HEK293 (cell line): Measurements from ENCODE around the gene LECT2.

Experiments
- CTCF ChIA-PET: fragments of 350-600 bp; formaldehyde crosslinking; extraction: SDS; loops from one replicate; lab custom pipeline; 2021; ENCODE audit warnings: antibody characterized with exemption; lab: Yijun Ruan, JAX
- POLR2A ChIA-PET: fragments of 300-600 bp; formaldehyde crosslinking; extraction: SDS; loops from one replicate; lab custom pipeline; 2020; ENCODE audit warnings: antibody characterized with exemption, inconsistent platforms; lab: Yijun Ruan, JAX
- H3K27ac ChIP-seq: fragments of 200-500 bp; sonication (Bioruptor generic); 2 replicates; pipeline ENCODE4 v1.5.1; 2014; ENCODE audit warnings: low read depth, low read length, control low read depth, inconsistent platforms; ENCODE audit errors: extremely low read depth
- H3K36me3 ChIP-seq, 2 experiments: fragments of 200-500 bp in 1 of 2; sonication (Bioruptor generic) in 1 of 2; 1 replicate in 1 of 2; 2 replicates in 1 of 2; pipeline ENCODE4 v1.5.1; 2014 to 2017; ENCODE audit warnings: inconsistent platforms in 2 of 2, low read length in 2 of 2; ENCODE audit not compliant: control insufficient read depth in 2 of 2, insufficient read depth in 1 of 2
- H3K4me1 ChIP-seq: fragments of 200-500 bp; sonication (Bioruptor generic); 2 replicates; pipeline ENCODE4 v1.5.1; 2014; ENCODE audit warnings: mild to moderate bottlenecking, low read length, inconsistent platforms; ENCODE audit not compliant: control insufficient read depth, insufficient read depth
- H3K4me3 ChIP-seq: 2 replicates; pipeline ENCODE4 v1.5.1; 2011; ENCODE audit warnings: low read depth, mild to moderate bottlenecking, control low read depth, low read length, moderate library complexity
- H3K9me3 ChIP-seq: fragments of 200-500 bp; sonication (Bioruptor generic); 2 replicates; pipeline ENCODE4 v1.5.1; 2014; ENCODE audit warnings: low read depth, low read length, inconsistent platforms; ENCODE audit not compliant: control insufficient read depth, insufficient read depth
- GFI1B ChIP-seq: fragments of 450-650 bp; formaldehyde crosslinking; IDR thresholded peaks from 2 replicates; pipeline ENCODE4 v1.5.1; 2016; ENCODE audit warnings: missing biosample characterization, missing genetic modification characterization
- HOXD13 ChIP-seq: sonication (generic); formaldehyde crosslinking; IDR thresholded peaks from 2 replicates; pipeline ENCODE4 v1.8.0; 2022; ENCODE audit warnings: missing genetic modification reagents, borderline replicate concordance
- KLF10 ChIP-seq: fragments of 450-650 bp; IDR thresholded peaks from 2 replicates; pipeline ENCODE4 v1.5.1; 2018; ENCODE audit warnings: missing biosample characterization, mild to moderate bottlenecking, missing genetic modification characterization
- ZFP3 ChIP-seq: fragments of 450-650 bp; formaldehyde crosslinking; IDR thresholded peaks from 2 replicates; pipeline ENCODE4 v1.5.1; 2016; ENCODE audit warnings: low read depth, missing biosample characterization, missing genetic modification characterization
- ZNF157 ChIP-seq: fragments of 450-650 bp; formaldehyde crosslinking; IDR thresholded peaks from 2 replicates; pipeline ENCODE4 v1.5.1; 2016; ENCODE audit warnings: missing biosample characterization, missing genetic modification characterization
- ZNF2 ChIP-seq: fragments of 450-650 bp; formaldehyde crosslinking; IDR thresholded peaks from 2 replicates; pipeline ENCODE4 v1.5.1; 2016; ENCODE audit warnings: missing biosample characterization, missing genetic modification characterization
- ZNF274 ChIP-seq, 2 experiments: fragments of 200-500 bp in 1 of 2; fragments of 450-650 bp in 1 of 2; sonication (Bioruptor generic) in 1 of 2; formaldehyde crosslinking in 1 of 2; IDR thresholded peaks; 2 replicates each; pipeline versions ENCODE4 v1.5.1 to v1.6.1; 2014 to 2016; ENCODE audit warnings: borderline replicate concordance in 1 of 2, inconsistent platforms in 1 of 2, low read length in 1 of 2, missing biosample characterization in 1 of 2, missing genetic modification characterization in 1 of 2
- ZNF416 ChIP-seq: fragments of 450-650 bp; formaldehyde crosslinking; IDR thresholded peaks from 2 replicates; pipeline ENCODE4 v1.5.1; 2016; ENCODE audit warnings: missing biosample characterization, missing genetic modification characterization
- ZNF423 ChIP-seq: fragments of 450-650 bp; formaldehyde crosslinking; IDR thresholded peaks from 2 replicates; pipeline ENCODE4 v1.5.1; 2016; ENCODE audit warnings: missing biosample characterization, missing genetic modification characterization
- ZNF433 ChIP-seq: fragments of 450-650 bp; formaldehyde crosslinking; IDR thresholded peaks from 2 replicates; pipeline ENCODE4 v1.5.1; 2016; ENCODE audit warnings: missing biosample characterization, missing genetic modification characterization, low read depth
- ZNF548 ChIP-seq: fragments of 450-650 bp; formaldehyde crosslinking; IDR thresholded peaks from 2 replicates; pipeline ENCODE4 v1.5.1; 2016; ENCODE audit warnings: missing biosample characterization, missing genetic modification characterization
- ZNF555 ChIP-seq: fragments of 450-650 bp; formaldehyde crosslinking; conservative IDR thresholded peaks from 2 replicates; pipeline ENCODE4 v1.5.1; 2017; ENCODE audit warnings: missing biosample characterization, mild to moderate bottlenecking, missing genetic modification characterization, inconsistent platforms
- ZNF596 ChIP-seq: fragments of 450-650 bp; IDR thresholded peaks from 2 replicates; pipeline ENCODE4 v1.5.0; 2018; ENCODE audit warnings: missing biosample characterization, mild to moderate bottlenecking, missing genetic modification characterization, moderate library complexity
- ZNF600 ChIP-seq: fragments of 450-650 bp; formaldehyde crosslinking; IDR thresholded peaks from 2 replicates; pipeline ENCODE4 v1.5.1; 2016; ENCODE audit warnings: missing biosample characterization, missing genetic modification characterization
- ZNF610 ChIP-seq: fragments of 450-650 bp; formaldehyde crosslinking; IDR thresholded peaks from 2 replicates; pipeline ENCODE4 v1.5.1; 2016; ENCODE audit warnings: missing biosample characterization, missing genetic modification characterization, borderline replicate concordance
- ZNF623 ChIP-seq: fragments of 450-650 bp; formaldehyde crosslinking; IDR thresholded peaks from 2 replicates; pipeline ENCODE4 v1.5.1; 2016; ENCODE audit warnings: missing biosample characterization, missing genetic modification characterization
- ZNF629 ChIP-seq: fragments of 450-650 bp; formaldehyde crosslinking; IDR thresholded peaks from 2 replicates; pipeline ENCODE4 v1.5.1; 2017; ENCODE audit warnings: missing biosample characterization, missing genetic modification characterization
- ZNF670 ChIP-seq: fragments of 450-650 bp; formaldehyde crosslinking; IDR thresholded peaks from 2 replicates; pipeline ENCODE4 v1.5.1; 2016; ENCODE audit warnings: missing biosample characterization, missing genetic modification characterization, low read depth
- ZNF701 ChIP-seq: fragments of 450-650 bp; formaldehyde crosslinking; IDR thresholded peaks from 2 replicates; pipeline ENCODE4 v1.5.1; 2016; ENCODE audit warnings: missing biosample characterization, missing genetic modification characterization
- ZNF707 ChIP-seq: fragments of 450-650 bp; formaldehyde crosslinking; IDR thresholded peaks from 2 replicates; pipeline ENCODE4 v1.5.1; 2016; ENCODE audit warnings: missing biosample characterization, missing genetic modification characterization
- ZNF768 ChIP-seq: fragments of 450-650 bp; formaldehyde crosslinking; IDR thresholded peaks from 2 replicates; pipeline ENCODE4 v1.5.1; 2018; ENCODE audit warnings: missing biosample characterization, mild to moderate bottlenecking, missing genetic modification characterization
- ZNF792 ChIP-seq: fragments of 450-650 bp; formaldehyde crosslinking; IDR thresholded peaks from 2 replicates; pipeline ENCODE4 v1.5.1; 2016; ENCODE audit warnings: missing biosample characterization, missing genetic modification characterization
- ZSCAN16 ChIP-seq: fragments of 450-650 bp; formaldehyde crosslinking; IDR thresholded peaks from 2 replicates; pipeline ENCODE4 v1.5.1; 2016; ENCODE audit warnings: missing biosample characterization, missing genetic modification characterization
- TF ChIP-seq, protein P1 (sequence below): fragments of 450-650 bp; formaldehyde crosslinking; IDR thresholded peaks from 2 replicates; pipeline ENCODE4 v1.5.1; 2016; ENCODE audit warnings: missing biosample characterization, missing genetic modification characterization
- TF ChIP-seq, protein P2 (sequence below): fragments of 450-650 bp; formaldehyde crosslinking; IDR thresholded peaks from 2 replicates; pipeline ENCODE4 v1.5.1; 2016; ENCODE audit warnings: missing biosample characterization, missing genetic modification characterization
- TF ChIP-seq, protein P3 (sequence below): fragments of 450-650 bp; formaldehyde crosslinking; IDR thresholded peaks from 2 replicates; pipeline ENCODE4 v1.5.1; 2016; ENCODE audit warnings: missing biosample characterization, missing genetic modification characterization

Gene LECT2

DNA sequence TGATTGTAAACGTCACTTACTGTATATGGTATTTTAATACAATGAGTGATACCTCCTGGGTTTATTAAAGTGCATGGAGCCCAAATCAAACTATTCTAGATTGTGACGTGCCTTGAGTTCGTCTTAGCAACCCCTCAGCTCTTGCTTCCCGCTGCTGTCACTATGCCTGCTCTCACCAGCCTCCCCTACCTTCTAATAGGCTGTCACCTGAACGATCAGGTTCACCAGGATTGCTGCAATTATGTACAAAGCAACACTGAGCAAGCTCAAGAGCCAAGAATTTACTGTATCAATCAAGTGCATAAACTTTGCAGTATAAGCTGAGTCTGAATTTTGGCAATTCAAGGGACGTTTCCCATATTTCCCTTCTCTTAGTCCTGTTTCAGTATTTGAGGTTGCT, 3.0 kb downstream of the LECT2 start:
- ChIA-PET CTCF (interaction anchor here (1.3 kb wide), 2 partner anchors 13 to 130 kb away, joined by 3 to 4 read pairs; no protein-coding TSS in a partner anchor), POLR2A (no interaction called here)
- H3K27ac ChIP-seq, result no peak overlapping the region
- no peak overlapping the region for H3K4me3 ChIP-seq
- TF ChIP-seq ZNF2 (tag by site-specific recombination), result no peak
- TF ChIP-seq ZNF623 (tag by site-specific recombination), result no peak
- TF ChIP-seq ZNF768 (tag by site-specific recombination), result no peak
- TF ChIP-seq ZNF600 (tag by site-specific recombination), result no peak
- TF ChIP-seq ZSCAN16 (tag by site-specific recombination), result no peak
- no peaks in the 10 kb centered on the region for H3K4me1 ChIP-seq
- H3K9me3 ChIP-seq, result no peaks in the 10 kb centered on the region
- no peaks in the 10 kb centered on the region for H3K36me3 ChIP-seq

DNA sequence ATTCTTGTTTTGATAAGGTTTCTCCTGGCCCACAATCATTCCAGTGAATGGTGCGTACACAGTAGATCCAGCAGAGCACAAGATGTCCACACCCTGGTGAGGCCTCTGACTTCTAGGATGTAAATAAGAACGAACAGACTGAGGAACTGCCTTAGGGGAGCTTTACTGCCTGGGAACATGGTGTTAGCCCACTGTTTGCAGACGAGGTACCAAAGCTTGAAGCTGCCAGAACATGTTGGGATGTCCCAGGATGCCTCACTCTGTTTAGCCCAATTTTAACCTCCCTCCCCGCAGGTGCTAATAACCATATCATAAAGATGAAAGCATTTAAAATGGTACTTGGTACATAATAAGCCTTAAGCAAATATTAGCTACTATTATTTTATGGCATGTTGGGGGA, 3.5 kb downstream of the LECT2 start:
- TF ChIP-seq GFI1B, result no peak
- no peak for TF ChIP-seq ZNF610 (tag by site-specific recombination)
- TF ChIP-seq ZNF596 (tag by site-specific recombination), result no peak
- TF ChIP-seq KLF10 (tag by site-specific recombination), result no peak
- TF ChIP-seq ZNF433 (tag by site-specific recombination), result no peak
- Histone ChIP-seq H3K9me3 (no peaks in the 10 kb centered on the region), H3K4me3 (no peak overlapping the region), H3K36me3 (no peaks in the 10 kb centered on the region), H3K4me1 (no peaks in the 10 kb centered on the region), H3K27ac (no peak overlapping the region)
- CTCF ChIA-PET, result interaction anchor here (1.2 to 1.3 kb wide), 2 partner anchors 68 to 131 kb away, joined by 4 to 5 read pairs; no protein-coding TSS in a partner anchor
- POLR2A ChIA-PET, result no interaction called here

DNA sequence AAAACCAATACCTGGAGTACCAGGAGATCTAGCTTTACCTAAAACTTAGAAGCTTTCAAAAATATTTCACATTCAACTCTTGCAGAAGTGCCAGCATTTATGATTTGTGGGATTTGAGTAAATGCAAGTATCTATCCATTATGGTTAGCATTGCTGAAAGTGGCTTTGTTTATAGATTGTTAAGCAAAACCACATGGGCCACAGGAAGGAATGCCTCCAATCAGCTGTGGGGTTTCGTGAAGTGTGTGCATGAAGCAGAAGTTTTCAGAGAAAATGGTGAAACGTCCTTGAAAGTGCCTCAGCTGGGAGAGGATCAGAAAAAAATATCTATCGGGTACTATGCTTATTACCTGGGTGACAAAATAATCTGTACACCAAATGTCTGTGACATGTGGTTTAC, 4.2 kb downstream of the LECT2 start:
- Histone ChIP-seq H3K9me3 (no peaks in the 10 kb centered on the region), H3K36me3 (no peaks in the 10 kb centered on the region), H3K4me3 (no peak overlapping the region), H3K27ac (no peak overlapping the region), H3K4me1 (no peaks in the 10 kb centered on the region)
- CTCF ChIA-PET, result interaction anchor here (0.7 to 1.3 kb wide), 4 partner anchors 9 to 131 kb away, joined by 3 to 5 read pairs (median 4); no protein-coding TSS in a partner anchor
- POLR2A ChIA-PET, result no interaction called here
- TF ChIP-seq ZNF274 (IDR thresholded peaks at IDR 0.05; ENCODE audit: low read length) (no peak), ZNF274 (tag by site-specific recombination; IDR thresholded peaks at IDR 0.05; ENCODE audit: borderline replicate concordance) (no peak), ZNF792 (tag by site-specific recombination) (no peak), ZNF416 (tag by site-specific recombination) (no peak), ZNF548 (no peak), ZNF555 (no peak), ZNF707 (tag by site-specific recombination) (no peak)

DNA sequence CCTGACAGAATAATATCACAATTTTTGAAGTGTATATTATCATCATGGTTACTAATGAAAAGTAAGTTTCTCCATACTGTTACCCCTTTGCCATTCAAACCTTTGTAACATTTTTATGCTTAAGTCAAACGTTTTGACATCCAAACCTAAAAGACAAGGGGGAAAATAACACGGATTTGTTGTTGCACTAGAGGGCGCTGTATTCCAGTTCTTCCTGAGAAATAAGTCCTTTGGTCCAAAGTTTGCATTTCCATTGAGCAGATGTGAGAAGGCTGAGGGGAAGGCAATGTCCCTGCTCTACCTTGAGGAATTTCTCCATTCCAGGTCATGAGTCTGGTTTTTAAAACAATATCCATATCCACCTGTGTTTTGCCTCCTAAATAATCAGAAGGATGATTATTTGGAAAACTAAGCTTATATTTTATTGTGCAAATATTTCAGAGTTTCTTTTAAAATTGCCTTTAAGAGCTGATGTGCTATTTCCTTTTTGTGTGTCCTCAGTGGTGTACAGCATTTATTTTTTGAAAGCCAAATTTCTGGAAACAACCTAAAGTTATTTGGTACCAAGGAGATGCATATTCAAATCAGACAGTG, 9.7 kb downstream of the LECT2 start:
- ChIA-PET CTCF (interaction anchor here (0.6 to 2.7 kb wide), 26 partner anchors 8 to 384 kb away, joined by 3 to 24 read pairs (median 5); no protein-coding TSS in a partner anchor), POLR2A (interaction anchor here (0.8 to 1.2 kb wide), 2 partner anchors 113 to 135 kb away, joined by 3 read pairs; no protein-coding TSS in a partner anchor)
- Histone ChIP-seq H3K4me1 (no peaks in the 10 kb centered on the region), H3K9me3 (no peaks in the 10 kb centered on the region), H3K27ac (no peak overlapping the region), H3K4me3 (no peak overlapping the region), H3K36me3 (peaks cover 3 to 6% of the 10 kb centered on the region in 2 experiments; a peak in 2 of 3 replicates)
- TF ChIP-seq ZNF701 (tag by site-specific recombination) (no peak), HOXD13 (CRISPR knock-in tag) (no peak), ZNF157 (tag by site-specific recombination) (no peak), ZFP3 (tag by site-specific recombination) (no peak), ZNF670 (tag by site-specific recombination) (no peak), ZNF423 (no peak), ZNF629 (tag by site-specific recombination) (no peak)
- TF ChIP-seq, protein P1, sequence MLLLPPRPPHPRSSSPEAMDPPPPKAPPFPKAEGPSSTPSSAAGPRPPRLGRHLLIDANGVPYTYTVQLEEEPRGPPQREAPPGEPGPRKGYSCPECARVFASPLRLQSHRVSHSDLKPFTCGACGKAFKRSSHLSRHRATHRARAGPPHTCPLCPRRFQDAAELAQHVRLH (tag by site-specific recombination), result no peak
- TF ChIP-seq, protein P2, sequence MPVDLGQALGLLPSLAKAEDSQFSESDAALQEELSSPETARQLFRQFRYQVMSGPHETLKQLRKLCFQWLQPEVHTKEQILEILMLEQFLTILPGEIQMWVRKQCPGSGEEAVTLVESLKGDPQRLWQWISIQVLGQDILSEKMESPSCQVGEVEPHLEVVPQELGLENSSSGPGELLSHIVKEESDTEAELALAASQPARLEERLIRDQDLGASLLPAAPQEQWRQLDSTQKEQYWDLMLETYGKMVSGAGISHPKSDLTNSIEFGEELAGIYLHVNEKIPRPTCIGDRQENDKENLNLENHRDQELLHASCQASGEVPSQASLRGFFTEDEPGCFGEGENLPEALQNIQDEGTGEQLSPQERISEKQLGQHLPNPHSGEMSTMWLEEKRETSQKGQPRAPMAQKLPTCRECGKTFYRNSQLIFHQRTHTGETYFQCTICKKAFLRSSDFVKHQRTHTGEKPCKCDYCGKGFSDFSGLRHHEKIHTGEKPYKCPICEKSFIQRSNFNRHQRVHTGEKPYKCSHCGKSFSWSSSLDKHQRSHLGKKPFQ, result no peak
- TF ChIP-seq, protein P3, sequence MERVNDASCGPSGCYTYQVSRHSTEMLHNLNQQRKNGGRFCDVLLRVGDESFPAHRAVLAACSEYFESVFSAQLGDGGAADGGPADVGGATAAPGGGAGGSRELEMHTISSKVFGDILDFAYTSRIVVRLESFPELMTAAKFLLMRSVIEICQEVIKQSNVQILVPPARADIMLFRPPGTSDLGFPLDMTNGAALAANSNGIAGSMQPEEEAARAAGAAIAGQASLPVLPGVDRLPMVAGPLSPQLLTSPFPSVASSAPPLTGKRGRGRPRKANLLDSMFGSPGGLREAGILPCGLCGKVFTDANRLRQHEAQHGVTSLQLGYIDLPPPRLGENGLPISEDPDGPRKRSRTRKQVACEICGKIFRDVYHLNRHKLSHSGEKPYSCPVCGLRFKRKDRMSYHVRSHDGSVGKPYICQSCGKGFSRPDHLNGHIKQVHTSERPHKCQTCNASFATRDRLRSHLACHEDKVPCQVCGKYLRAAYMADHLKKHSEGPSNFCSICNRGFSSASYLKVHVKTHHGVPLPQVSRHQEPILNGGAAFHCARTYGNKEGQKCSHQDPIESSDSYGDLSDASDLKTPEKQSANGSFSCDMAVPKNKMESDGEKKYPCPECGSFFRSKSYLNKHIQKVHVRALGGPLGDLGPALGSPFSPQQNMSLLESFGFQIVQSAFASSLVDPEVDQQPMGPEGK (tag by site-specific recombination), result no peak
